Measurements from ENCODE around the gene CD274. TPM values are rescaled to one million over a fixed set of nuclear protein-coding genes. Genes with fewer than 3 reads are reported as not detected.

The CD274 gene
- total and polyA plus RNA-seq, 4 donors, result 4.1 to 30.7 (median 9.5) TPM

DNA sequence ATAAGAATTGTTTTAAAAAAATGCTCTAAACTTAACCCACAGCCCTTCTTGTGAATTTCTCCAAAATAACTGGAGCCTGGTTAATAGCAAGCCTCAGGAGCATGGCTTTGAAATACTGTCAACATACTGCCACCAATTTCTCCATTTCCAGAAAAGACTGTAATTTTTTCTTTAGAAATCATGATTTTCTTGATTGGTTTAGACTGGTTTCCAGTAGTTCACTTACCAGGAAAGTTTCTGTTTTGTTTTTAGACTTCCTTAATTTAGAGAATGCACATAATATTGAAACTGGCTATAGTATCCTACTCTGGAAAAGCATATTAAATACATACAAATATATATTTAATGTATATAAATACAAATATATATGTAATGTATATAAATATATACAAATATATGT, 4.5 kb upstream of the CD274 start:
- peaks cover 0 to 8% (median 0%) of the 10 kb centered on the region in 5 donors for H3K4me1 ChIP-seq (ENCODE audit: control insufficient read depth in 5 of 5, insufficient read depth in 5 of 5, low read length in 5 of 5)
- no peak overlapping the region for H3K27ac ChIP-seq (ENCODE audit: low read depth in 1 of 2, low read length in 1 of 2)
- no peak overlapping the region for H3K4me3 ChIP-seq
- no peak overlapping the region for H3K9ac ChIP-seq (ENCODE audit: insufficient read depth in 1 of 2, low read length in 2 of 2)
- no peak for DNase-seq
- TF ChIP-seq, protein P1, sequence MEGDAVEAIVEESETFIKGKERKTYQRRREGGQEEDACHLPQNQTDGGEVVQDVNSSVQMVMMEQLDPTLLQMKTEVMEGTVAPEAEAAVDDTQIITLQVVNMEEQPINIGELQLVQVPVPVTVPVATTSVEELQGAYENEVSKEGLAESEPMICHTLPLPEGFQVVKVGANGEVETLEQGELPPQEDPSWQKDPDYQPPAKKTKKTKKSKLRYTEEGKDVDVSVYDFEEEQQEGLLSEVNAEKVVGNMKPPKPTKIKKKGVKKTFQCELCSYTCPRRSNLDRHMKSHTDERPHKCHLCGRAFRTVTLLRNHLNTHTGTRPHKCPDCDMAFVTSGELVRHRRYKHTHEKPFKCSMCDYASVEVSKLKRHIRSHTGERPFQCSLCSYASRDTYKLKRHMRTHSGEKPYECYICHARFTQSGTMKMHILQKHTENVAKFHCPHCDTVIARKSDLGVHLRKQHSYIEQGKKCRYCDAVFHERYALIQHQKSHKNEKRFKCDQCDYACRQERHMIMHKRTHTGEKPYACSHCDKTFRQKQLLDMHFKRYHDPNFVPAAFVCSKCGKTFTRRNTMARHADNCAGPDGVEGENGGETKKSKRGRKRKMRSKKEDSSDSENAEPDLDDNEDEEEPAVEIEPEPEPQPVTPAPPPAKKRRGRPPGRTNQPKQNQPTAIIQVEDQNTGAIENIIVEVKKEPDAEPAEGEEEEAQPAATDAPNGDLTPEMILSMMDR (IDR thresholded peaks at IDR 0.05; ENCODE audit: control extremely low read depth, extremely low read depth), result no peak
- no peaks in the 10 kb centered on the region for H3K9me3 ChIP-seq (ENCODE audit: control insufficient read depth in 4 of 4, insufficient read depth in 3 of 4, low read length in 3 of 4)
- no peaks in the 10 kb centered on the region for H3K36me3 ChIP-seq (ENCODE audit: control insufficient read depth in 4 of 4, insufficient read depth in 4 of 4, low read length in 4 of 4)
- no peaks in the 10 kb centered on the region for H3K27me3 ChIP-seq (ENCODE audit: control insufficient read depth in 3 of 3, insufficient read depth in 3 of 3, low read length in 2 of 3)
- ATAC-seq (ENCODE audit: insufficient read depth, low FRiP score), result no peak

GRCh38 chr9:5446451-5447236, 3.7 kb upstream of the CD274 start:
- no peak for ATAC-seq (ENCODE audit: insufficient read depth, low FRiP score)
- DNase-seq, result no peak
- H3K27me3 ChIP-seq (ENCODE audit: control insufficient read depth in 3 of 3, insufficient read depth in 3 of 3, low read length in 2 of 3), result no peaks in the 10 kb centered on the region
- 87 to 95% methylated on average over 3 of the region's 3 CpGs for WGBS, 2 donors
- no peaks in the 10 kb centered on the region for H3K9me3 ChIP-seq (ENCODE audit: control insufficient read depth in 4 of 4, insufficient read depth in 3 of 4, low read length in 3 of 4)
- TF ChIP-seq, protein P1 (IDR thresholded peaks at IDR 0.05; ENCODE audit: control extremely low read depth, extremely low read depth), result no peak
- no peaks in the 10 kb centered on the region for H3K36me3 ChIP-seq (ENCODE audit: control insufficient read depth in 4 of 4, insufficient read depth in 4 of 4, low read length in 4 of 4)
- no peak overlapping the region for H3K9ac ChIP-seq (ENCODE audit: insufficient read depth in 1 of 2, low read length in 2 of 2)
- H3K4me1 ChIP-seq (ENCODE audit: control insufficient read depth in 5 of 5, insufficient read depth in 5 of 5, low read length in 5 of 5), result peaks cover 0 to 8% (median 0%) of the 10 kb centered on the region in 5 donors
- no peak overlapping the region for H3K27ac ChIP-seq (ENCODE audit: low read depth in 1 of 2, low read length in 1 of 2)
- H3K4me3 ChIP-seq, result no peak overlapping the region

DNA sequence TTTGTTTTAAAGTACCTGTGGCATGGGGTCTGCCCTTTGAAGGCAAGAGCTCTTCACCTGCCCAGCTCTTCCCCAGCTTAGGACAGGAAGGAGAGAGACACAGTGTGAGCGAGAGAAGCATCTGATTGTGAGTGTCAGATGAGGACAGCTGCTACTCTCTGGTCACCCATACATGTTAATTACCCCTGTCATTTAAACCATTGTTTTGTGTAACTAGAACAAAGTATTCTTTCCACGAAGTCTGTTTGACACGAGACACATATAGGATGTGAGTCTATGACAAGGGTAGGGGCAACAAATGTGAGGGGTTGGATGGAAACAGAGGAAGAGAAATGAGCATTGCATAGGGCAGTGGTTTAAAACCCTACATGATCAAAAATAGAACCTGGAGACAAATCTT, 3.0 kb upstream of the CD274 start:
- DNase-seq (no peak), ATAC-seq (ENCODE audit: insufficient read depth, low FRiP score) (no peak)
- H3K27me3 ChIP-seq (ENCODE audit: control insufficient read depth in 3 of 3, insufficient read depth in 3 of 3, low read length in 2 of 3), result no peaks in the 10 kb centered on the region
- no peaks in the 10 kb centered on the region for H3K9me3 ChIP-seq (ENCODE audit: control insufficient read depth in 4 of 4, insufficient read depth in 3 of 4, low read length in 3 of 4)
- no peak overlapping the region for H3K4me3 ChIP-seq
- H3K36me3 ChIP-seq (ENCODE audit: control insufficient read depth in 4 of 4, insufficient read depth in 4 of 4, low read length in 4 of 4), result no peaks in the 10 kb centered on the region
- no peak overlapping the region for H3K9ac ChIP-seq (ENCODE audit: insufficient read depth in 1 of 2, low read length in 2 of 2)
- 81 to 83% methylated on average over 3 of the region's 3 CpGs for WGBS, 2 donors
- peaks cover 0 to 7% (median 0%) of the 10 kb centered on the region in 5 donors for H3K4me1 ChIP-seq (ENCODE audit: control insufficient read depth in 5 of 5, insufficient read depth in 5 of 5, low read length in 5 of 5)
- TF ChIP-seq, protein P1 (IDR thresholded peaks at IDR 0.05; ENCODE audit: control extremely low read depth, extremely low read depth), result no peak
- H3K27ac ChIP-seq (ENCODE audit: low read depth in 1 of 2, low read length in 1 of 2), result no peak overlapping the region
